Muscle of leg (tissue), 11 donors: ENCODE data around the gene TMIGD1. TPM values are rescaled to one million over a fixed set of nuclear protein-coding genes. Genes with fewer than 3 reads are reported as not detected.
"Not testable (repeated sequence)": the region's sequence is repeated elsewhere in the genome, so short reads cannot be mapped to it uniquely, and the experiment has no call there.

ENCODE experiments used
- DNase-seq: peaks from one replicate; pipeline ENCODE4 v3.0.0; 2013
- H3K27ac ChIP-seq: one replicate; pipeline ENCODE4 v1.5.1; 2013; ENCODE audit warnings: mild to moderate bottlenecking, low read length, control low read depth
- H3K27me3 ChIP-seq: one replicate; pipeline ENCODE4 v1.6.1; 2013; ENCODE audit warnings: low read length; ENCODE audit not compliant: control insufficient read depth, insufficient read depth
- H3K36me3 ChIP-seq: one replicate; pipeline ENCODE4 v1.6.1; 2013; ENCODE audit warnings: low read length; ENCODE audit not compliant: control insufficient read depth, insufficient read depth
- H3K4me1 ChIP-seq: one replicate; pipeline ENCODE4 v1.6.1; 2013; ENCODE audit warnings: low read length; ENCODE audit not compliant: control insufficient read depth, insufficient read depth
- H3K4me3 ChIP-seq: one replicate; pipeline ENCODE4 v1.5.1; 2013; ENCODE audit warnings: low read length, control low read depth
- H3K9me3 ChIP-seq: replicated peaks from 2 replicates; pipeline ENCODE4 v1.6.1; 2013; ENCODE audit warnings: low read depth, low read length; ENCODE audit not compliant: control insufficient read depth
- WGBS: methylation state at CpG from one replicate; pipeline ENCODE4 v1.1.5; 2013; ENCODE audit warnings: missing lambda C conversion rate; ENCODE audit not compliant: insufficient coverage; 5-methylcytosine and 5-hydroxymethylcytosine counted together
- polyA plus RNA-seq, 8 donors: library from polyadenylated mRNA; unstranded; fragments of 120-200 nt; gene quantifications; one replicate each; pipeline versions ENCODE4 v1.2.1 to v1.2.3, GENCODE V29; 2013; ENCODE audit warnings: inconsistent platforms in 1 of 8, low replicate concordance in 1 of 8; ENCODE audit not compliant: insufficient read length in 8 of 8, insufficient read depth in 1 of 8
- total RNA-seq: library from RNA; stranded (reverse); fragments of 120-200 nt; gene quantifications from one replicate; pipeline ENCODE4 v1.2.4, GENCODE V29; 2013

TMIGD1 gene
- total and polyA plus RNA-seq, 9 donors = 0.41 to 0.56 TPM; not detected in 7

DNA sequence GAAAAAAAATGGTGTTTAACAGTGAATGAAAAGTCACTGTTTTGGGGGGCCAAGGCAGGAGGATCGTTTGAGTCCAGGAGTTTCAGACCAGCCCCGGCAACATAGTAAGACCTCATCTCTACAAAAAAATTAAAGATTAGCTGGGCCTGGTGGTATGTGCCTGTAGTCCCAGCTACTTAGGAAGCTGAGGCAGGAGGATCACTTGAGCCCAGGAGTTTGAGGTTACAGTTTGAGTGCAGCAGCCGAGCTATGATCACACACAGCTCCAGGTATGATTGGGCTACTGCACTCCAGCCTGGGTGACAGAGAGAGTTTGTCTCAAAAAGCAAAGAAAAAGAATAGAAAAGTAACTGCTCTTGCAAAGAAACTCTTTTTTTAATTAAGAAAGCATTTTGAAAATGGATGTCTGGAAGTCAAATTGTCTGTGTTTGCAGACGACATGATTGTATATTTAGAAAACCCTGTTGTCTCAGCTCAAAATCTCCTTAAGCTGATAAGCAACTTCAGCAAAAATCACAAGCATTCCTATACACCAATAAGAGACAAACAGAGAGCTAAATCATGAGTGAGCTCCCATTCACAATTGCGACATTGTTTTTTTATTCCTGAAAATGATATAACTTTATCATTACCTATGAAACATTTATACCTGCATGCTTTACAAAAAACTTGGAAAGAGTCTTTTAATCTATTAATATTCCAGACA, 24.4 kb upstream of the TMIGD1 start:
- WGBS = no CpG with 5 or more reads among the region's 5 CpGs
- Histone ChIP-seq H3K27me3 (no peaks in the 10 kb centered on the region), H3K36me3 (no peaks in the 10 kb centered on the region), H3K4me1 (no peaks in the 10 kb centered on the region), H3K4me3 (no peak overlapping the region), H3K27ac (no peak overlapping the region), H3K9me3 (peaks cover 10% of the 10 kb centered on the region)
- no peak for DNase-seq

DNA sequence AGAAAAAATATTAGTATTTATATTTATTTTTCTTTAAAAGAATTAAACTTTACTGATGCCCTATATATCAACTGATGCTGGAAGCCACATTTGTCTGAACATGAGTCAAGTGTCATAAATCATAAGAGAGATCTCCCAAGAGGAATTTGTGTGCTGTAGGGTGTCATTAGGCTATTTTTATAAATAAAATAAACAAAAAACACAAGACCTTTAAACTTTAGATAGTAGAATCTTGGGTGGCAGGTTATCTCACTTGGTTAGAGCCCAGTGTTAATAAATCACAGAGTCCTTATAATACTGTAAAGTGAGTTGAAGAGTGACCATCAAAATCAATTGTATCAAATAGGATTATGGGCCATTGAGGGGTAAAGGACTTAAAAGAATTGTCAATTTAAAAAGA, 23.6 kb upstream of the TMIGD1 start:
- Histone ChIP-seq H3K9me3 (peaks cover 8% of the 10 kb centered on the region), H3K36me3 (no peaks in the 10 kb centered on the region), H3K4me1 (no peaks in the 10 kb centered on the region), H3K27ac (no peak overlapping the region), H3K27me3 (no peaks in the 10 kb centered on the region), H3K4me3 (no peak overlapping the region)
- DNase-seq = no peak

DNA sequence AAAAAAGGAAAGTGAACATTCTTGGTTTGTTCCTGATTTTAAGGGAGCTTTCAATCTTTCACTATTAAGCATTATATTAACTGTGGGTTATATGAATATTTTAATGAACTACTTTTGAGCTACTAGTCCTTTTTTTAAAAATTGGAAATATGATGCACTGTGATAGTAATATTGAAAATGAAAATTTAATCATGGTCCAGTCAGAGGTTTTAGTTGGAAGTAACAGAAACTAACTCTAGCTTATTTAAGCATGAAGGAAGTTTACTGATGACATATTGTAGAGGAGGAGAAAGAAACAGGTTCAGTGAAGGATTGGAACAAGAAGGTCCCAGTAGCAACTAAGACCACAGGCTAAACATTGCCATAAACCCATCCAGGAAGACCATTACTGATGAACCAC, 20.8 kb upstream of the TMIGD1 start:
- Histone ChIP-seq H3K9me3 (no peaks in the 10 kb centered on the region), H3K36me3 (no peaks in the 10 kb centered on the region)

DNA sequence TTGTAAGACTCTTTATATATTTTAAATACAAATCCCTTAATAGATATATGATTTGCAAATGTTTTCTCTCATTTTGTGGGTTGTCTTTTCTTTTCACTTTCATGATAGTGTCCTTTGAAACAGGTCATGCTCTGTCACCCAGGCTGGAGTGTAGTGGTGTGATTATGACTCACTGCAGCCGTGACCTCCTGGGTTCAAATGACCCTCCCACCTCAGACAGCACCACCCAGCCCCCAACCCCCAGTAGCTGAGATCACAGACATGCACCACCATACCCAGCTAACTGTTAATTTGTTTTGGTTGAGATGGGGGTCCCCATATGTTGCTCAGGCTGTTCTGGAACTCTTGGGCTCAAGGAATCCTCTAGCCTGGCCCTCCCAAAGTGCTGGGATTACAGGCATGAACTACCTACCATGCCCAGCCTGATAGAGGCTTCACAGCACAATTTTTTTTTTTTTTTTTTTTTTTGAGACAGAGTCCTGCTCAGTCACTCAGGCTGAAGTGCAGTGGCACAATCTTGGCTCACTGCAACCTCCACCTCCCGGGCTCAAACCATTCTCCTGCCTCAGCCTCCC, 18.5 kb upstream of the TMIGD1 start:
- no peaks in the 10 kb centered on the region for H3K4me1 ChIP-seq
- H3K27ac ChIP-seq = no peak overlapping the region
- no CpG with 5 or more reads among the region's 2 CpGs for WGBS
- no peak overlapping the region for H3K4me3 ChIP-seq
- no peaks in the 10 kb centered on the region for H3K27me3 ChIP-seq
- DNase-seq = no peak
- H3K36me3 ChIP-seq = no peaks in the 10 kb centered on the region
- no peaks in the 10 kb centered on the region for H3K9me3 ChIP-seq

More for the DNA sequence above, 20.8 kb upstream of the TMIGD1 start:
- Histone ChIP-seq H3K4me3 (no peak overlapping the region), H3K27ac (no peak overlapping the region), H3K27me3 (no peaks in the 10 kb centered on the region), H3K4me1 (no peaks in the 10 kb centered on the region)
- DNase-seq = no peak

DNA sequence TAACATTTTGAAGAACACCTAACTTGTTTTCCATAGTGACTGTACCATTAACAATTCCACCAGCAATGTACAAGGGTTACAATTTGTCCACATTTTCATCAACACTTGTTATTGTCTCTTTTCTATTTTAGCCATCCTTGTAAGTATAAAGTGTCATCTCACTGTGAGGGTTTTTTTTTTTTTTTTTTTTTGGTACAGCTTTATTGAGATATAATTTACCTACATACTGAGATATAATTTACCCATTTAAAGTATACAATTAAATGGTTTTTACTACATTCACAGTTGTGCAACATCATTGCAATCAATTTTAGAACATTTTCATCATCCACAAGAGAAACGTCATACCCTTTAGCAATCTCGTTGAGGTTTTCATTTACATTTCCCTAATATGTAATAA, 17.9 kb upstream of the TMIGD1 start:
- DNase-seq = no peak

DNA sequence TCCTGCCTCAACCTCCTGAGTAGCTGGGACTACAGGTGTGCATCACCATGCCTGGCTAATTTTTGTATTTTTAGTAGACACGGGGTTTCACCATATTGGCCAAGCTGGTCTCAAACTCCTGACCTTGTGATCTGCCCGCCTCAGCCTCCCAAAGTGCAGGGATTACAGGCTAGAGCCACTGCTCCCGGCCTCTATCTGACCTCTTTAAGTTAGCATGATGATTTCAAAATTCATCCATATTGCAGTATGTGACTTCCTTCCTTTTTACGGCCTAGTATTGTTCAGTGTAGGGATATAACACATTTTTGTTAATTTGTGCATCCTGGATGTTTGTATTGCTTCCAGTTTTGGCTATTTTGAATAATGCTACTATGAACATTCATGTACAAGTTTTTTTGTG, 17.4 kb upstream of the TMIGD1 start:
- not testable (repeated sequence) for H3K9me3 ChIP-seq
- 100% methylated on average over 1 of the region's 4 CpGs for WGBS

More for the DNA sequence above, 17.9 kb upstream of the TMIGD1 start:
- H3K27me3 ChIP-seq = no peaks in the 10 kb centered on the region
- H3K4me1 ChIP-seq = no peaks in the 10 kb centered on the region
- H3K36me3 ChIP-seq = no peaks in the 10 kb centered on the region
- WGBS = no CpG with 5 or more reads among the region's 2 CpGs
- H3K4me3 ChIP-seq = no peak overlapping the region
- H3K9me3 ChIP-seq = no peaks in the 10 kb centered on the region
- no peak overlapping the region for H3K27ac ChIP-seq

DNA sequence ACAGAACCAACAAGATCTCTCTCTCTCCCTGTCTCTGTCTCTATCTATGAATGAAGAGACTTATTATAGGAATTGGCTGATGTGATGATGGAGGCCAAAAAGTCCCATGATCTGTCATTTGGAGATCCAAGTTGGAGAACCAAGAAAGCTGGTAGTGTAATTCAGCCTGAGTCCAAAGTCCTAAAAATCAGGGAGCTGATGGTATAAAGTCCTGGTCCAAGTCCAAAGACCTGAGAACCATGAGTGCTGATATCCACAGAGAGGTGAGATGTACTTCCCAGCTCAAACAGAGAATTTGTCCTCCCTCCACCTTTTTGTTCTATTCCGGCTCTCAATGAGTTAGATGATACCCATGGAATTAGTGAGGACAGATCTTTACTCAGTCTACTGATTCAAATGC, 15.4 kb upstream of the TMIGD1 start:
- no peaks in the 10 kb centered on the region for H3K27me3 ChIP-seq
- H3K36me3 ChIP-seq = no peaks in the 10 kb centered on the region
- no peak overlapping the region for H3K27ac ChIP-seq
- H3K4me1 ChIP-seq = no peaks in the 10 kb centered on the region
- WGBS = no CpG with 5 or more reads among the region's 1 CpG
- no peak overlapping the region for H3K4me3 ChIP-seq
- no peak for DNase-seq
- H3K9me3 ChIP-seq = no peaks in the 10 kb centered on the region

More for the DNA sequence above, 17.4 kb upstream of the TMIGD1 start:
- not testable (repeated sequence) for H3K4me3 ChIP-seq, H3K27ac ChIP-seq, DNase-seq, H3K4me1 ChIP-seq, H3K27me3 ChIP-seq, H3K36me3 ChIP-seq

DNA sequence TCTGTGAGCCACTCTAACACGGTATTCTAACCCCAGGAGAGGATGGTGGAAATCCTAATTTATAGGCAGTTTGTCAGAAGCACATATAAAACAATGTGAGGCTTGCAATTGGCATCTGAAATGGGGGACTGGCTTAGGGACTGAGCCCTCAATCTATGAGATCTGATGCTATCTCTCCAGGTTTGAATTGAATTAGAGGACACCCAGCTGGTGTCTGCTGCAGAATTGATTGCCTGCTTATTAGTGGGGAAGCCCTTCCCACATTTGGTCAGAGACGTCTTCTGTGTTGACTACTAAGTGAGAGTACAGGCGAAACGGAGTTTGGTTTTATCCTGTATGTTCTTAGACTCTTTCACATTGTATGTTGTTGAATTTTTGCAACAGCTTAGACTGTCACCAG, 13.6 kb upstream of the TMIGD1 start:
- Histone ChIP-seq H3K9me3 (no peaks in the 10 kb centered on the region), H3K4me1 (no peaks in the 10 kb centered on the region), H3K27me3 (no peaks in the 10 kb centered on the region), H3K27ac (no peak overlapping the region), H3K36me3 (no peaks in the 10 kb centered on the region), H3K4me3 (no peak overlapping the region)
- 42% methylated on average over 3 of the region's 4 CpGs for WGBS
- no peak for DNase-seq

DNA sequence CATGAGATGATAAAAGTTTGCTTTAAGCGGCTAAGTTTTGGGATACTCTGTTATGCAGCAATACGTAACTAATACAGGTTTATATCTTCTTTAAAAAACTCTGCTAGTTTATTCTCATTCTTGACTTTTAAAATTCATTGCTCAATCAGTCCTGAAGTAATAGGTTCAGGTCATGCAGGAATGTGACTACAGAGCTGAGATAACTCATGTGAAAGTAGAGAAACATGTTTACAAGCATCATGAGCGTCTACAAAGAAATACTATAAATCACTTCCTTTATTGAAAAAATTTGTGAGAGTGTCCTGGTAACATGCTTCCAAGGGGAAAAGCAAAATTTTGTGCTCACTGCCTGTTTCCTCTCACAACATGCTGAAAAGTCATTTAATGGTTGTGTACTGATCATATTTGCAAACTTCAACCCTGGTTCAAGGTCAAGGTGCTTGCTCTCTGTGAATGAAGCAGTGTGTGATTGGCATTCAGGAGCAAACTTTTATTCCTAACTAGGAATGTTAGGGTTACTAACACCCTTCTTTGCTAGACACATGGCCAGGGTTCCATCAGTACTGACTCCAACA, 12.5 kb upstream of the TMIGD1 start:
- DNase-seq = no peak
- Histone ChIP-seq H3K4me1 (no peaks in the 10 kb centered on the region), H3K27ac (no peak overlapping the region), H3K9me3 (no peaks in the 10 kb centered on the region), H3K27me3 (no peaks in the 10 kb centered on the region), H3K4me3 (no peak overlapping the region), H3K36me3 (no peaks in the 10 kb centered on the region)
- no CpG with 5 or more reads among the region's 3 CpGs for WGBS

DNA sequence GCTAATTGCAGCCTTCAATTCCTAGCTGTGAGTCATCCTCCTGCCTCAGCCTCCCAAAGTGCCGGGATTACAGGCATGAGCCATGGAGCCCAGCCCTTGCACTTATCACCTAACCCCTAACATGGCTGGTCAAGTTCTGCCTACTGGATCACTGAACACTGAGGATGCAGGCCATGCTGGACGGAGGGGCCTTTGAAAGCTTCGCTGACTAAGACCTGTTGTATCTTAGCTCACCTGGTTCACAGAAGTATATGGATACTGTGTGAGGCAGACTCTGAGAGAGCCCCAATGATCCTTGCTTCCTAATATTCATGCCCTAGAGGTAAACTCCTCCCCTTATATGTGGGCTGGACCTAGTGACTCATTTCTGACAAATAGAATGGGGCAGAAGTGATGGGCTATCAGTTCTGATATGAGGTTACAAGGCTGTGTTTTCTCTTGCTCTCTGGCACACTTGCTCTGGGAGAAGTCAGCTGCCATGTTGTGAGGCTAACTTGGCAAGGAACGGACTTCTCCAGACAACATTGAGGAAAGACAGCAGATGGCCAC, 11.7 kb upstream of the TMIGD1 start:
- 71% methylated on average over 1 of the region's 4 CpGs for WGBS
- no peaks in the 10 kb centered on the region for H3K9me3 ChIP-seq
- no peaks in the 10 kb centered on the region for H3K4me1 ChIP-seq
- H3K4me3 ChIP-seq = no peak overlapping the region
- no peak overlapping the region for H3K27ac ChIP-seq
- H3K27me3 ChIP-seq = no peaks in the 10 kb centered on the region
- DNase-seq = no peak
- H3K36me3 ChIP-seq = no peaks in the 10 kb centered on the region
